Neuronal stem cell (in vitro differentiated cells): ENCODE measurements around the gene TFPT.

Source experiments
- DNase-seq: peaks from one replicate; pipeline ENCODE4 v3.0.0-alpha.2; 2013; ENCODE audit warnings: low spot score
- H2AFZ ChIP-seq: one replicate; pipeline ENCODE4 v1.6.1; 2013; ENCODE audit warnings: mild to moderate bottlenecking, low read length, inconsistent platforms
- H2AK5ac ChIP-seq: 2 replicates; pipeline ENCODE4 v1.6.1; 2013; ENCODE audit warnings: low read depth, mild to moderate bottlenecking, inconsistent platforms, low read length, moderate library complexity, mixed read lengths
- H2BK120ac ChIP-seq: 2 replicates; pipeline ENCODE4 v1.6.1; 2013; ENCODE audit warnings: low read depth, mild to moderate bottlenecking, inconsistent platforms, low read length, moderate library complexity, mixed read lengths
- H2BK12ac ChIP-seq: one replicate; pipeline ENCODE4 v1.6.1; 2013; ENCODE audit warnings: low read length, inconsistent platforms
- H2BK15ac ChIP-seq: 2 replicates; pipeline ENCODE4 v1.6.1; 2013; ENCODE audit warnings: mild to moderate bottlenecking, low read length, inconsistent platforms, mixed read lengths
- H2BK5ac ChIP-seq: one replicate; pipeline ENCODE4 v1.6.1; 2013; ENCODE audit warnings: inconsistent platforms, mild to moderate bottlenecking, low read length, moderate library complexity
- H3K14ac ChIP-seq: one replicate; pipeline ENCODE4 v1.6.1; 2013; ENCODE audit warnings: low read length, inconsistent platforms
- H3K18ac ChIP-seq: 2 replicates; pipeline ENCODE4 v1.6.1; 2013; ENCODE audit warnings: low read length, inconsistent platforms
- H3K23ac ChIP-seq: 2 replicates; pipeline ENCODE4 v1.6.1; 2013; ENCODE audit warnings: low read depth, mild to moderate bottlenecking, mixed read lengths, low read length, inconsistent platforms; ENCODE audit not compliant: poor library complexity
- H3K27ac ChIP-seq: replicated peaks from 3 replicates; pipeline ENCODE4 v1.5.1; 2013; ENCODE audit warnings: low read length, inconsistent platforms
- H3K27me3 ChIP-seq, 3 experiments: 2 replicates each; pipeline ENCODE4 v1.6.1; 2013; ENCODE audit warnings: low read length in 3 of 3, mild to moderate bottlenecking in 2 of 3, inconsistent platforms in 1 of 3, low read depth in 1 of 3, mixed read lengths in 1 of 3, moderate library complexity in 1 of 3; ENCODE audit not compliant: control insufficient read depth in 3 of 3, insufficient read depth in 3 of 3
- H3K36me3 ChIP-seq, 2 donors: replicated peaks in 1 of 2; 2 replicates each; pipeline ENCODE4 v1.6.1; 2013; ENCODE audit warnings: low read length in 2 of 2; ENCODE audit not compliant: control insufficient read depth in 2 of 2, insufficient read depth in 2 of 2
- H3K4ac ChIP-seq: 2 replicates; pipeline ENCODE4 v1.6.1; 2013; ENCODE audit warnings: inconsistent platforms, mild to moderate bottlenecking, low read length, moderate library complexity
- H3K4me1 ChIP-seq, 2 donors: 1 replicate in 1 of 2; 2 replicates in 1 of 2; pipeline ENCODE4 v1.6.1; 2013; ENCODE audit warnings: low read length in 2 of 2, low read depth in 1 of 2; ENCODE audit not compliant: control insufficient read depth in 2 of 2, insufficient read depth in 1 of 2
- H3K4me2 ChIP-seq: one replicate; pipeline ENCODE4 v1.6.1; 2013; ENCODE audit warnings: mild to moderate bottlenecking, low read length, inconsistent platforms; ENCODE audit not compliant: insufficient read depth, poor library complexity, severe bottlenecking
- H3K4me3 ChIP-seq, 2 donors: 2 replicates each; pipeline ENCODE4 v1.5.1; 2013; ENCODE audit warnings: low read length in 2 of 2, mild to moderate bottlenecking in 2 of 2, inconsistent platforms in 1 of 2, moderate library complexity in 1 of 2
- H3K79me1 ChIP-seq: one replicate; pipeline ENCODE4 v1.6.1; 2013; ENCODE audit warnings: low read depth, mild to moderate bottlenecking, inconsistent platforms, low read length, moderate library complexity
- H3K9ac ChIP-seq: one replicate; pipeline ENCODE4 v1.6.1; 2013; ENCODE audit warnings: mild to moderate bottlenecking, low read depth, low read length, inconsistent platforms; ENCODE audit not compliant: poor library complexity
- H3K9me3 ChIP-seq, 2 donors: replicated peaks in 1 of 2; 2 replicates each; pipeline versions ENCODE3 to v1.6.1; 2013; ENCODE audit warnings: low read length in 2 of 2, mild to moderate bottlenecking in 2 of 2, inconsistent platforms in 1 of 2, low read depth in 1 of 2, mixed read lengths in 1 of 2, moderate library complexity in 1 of 2; ENCODE audit not compliant: control insufficient read depth in 2 of 2, insufficient read depth in 1 of 2
- H4K8ac ChIP-seq: one replicate; pipeline ENCODE4 v1.6.1; 2013; ENCODE audit warnings: low read depth, mild to moderate bottlenecking, inconsistent platforms, low read length, moderate library complexity
- H4K91ac ChIP-seq: one replicate; pipeline ENCODE4 v1.6.1; 2013; ENCODE audit warnings: low read length, low read depth, mild to moderate bottlenecking, inconsistent platforms; ENCODE audit not compliant: poor library complexity
- WGBS, 2 donors: extraction: QIAGEN DNeasy Blood & Tissue Kit; methylation state at CpG; one replicate each; pipeline ENCODE4 v1.1.7; 2013; ENCODE audit warnings: missing lambda C conversion rate in 2 of 2, mixed read lengths in 1 of 2; ENCODE audit not compliant: insufficient read length in 2 of 2, insufficient replicate concordance in 1 of 2; ENCODE audit errors: extremely low coverage in 2 of 2; 5-methylcytosine and 5-hydroxymethylcytosine counted together

Gene TFPT

GRCh38 chr19:54077334-54077733, 38.1 kb downstream of the TFPT start:
- H2BK12ac ChIP-seq, result no peak overlapping the region
- no peak overlapping the region for H3K4me2 ChIP-seq
- H2BK120ac ChIP-seq, result no peak overlapping the region
- no peak overlapping the region for H3K23ac ChIP-seq
- no peak for DNase-seq
- H3K18ac ChIP-seq, result no peak overlapping the region
- no peak overlapping the region for H2AFZ ChIP-seq
- H3K14ac ChIP-seq, result no peak overlapping the region
- H3K4ac ChIP-seq, result no peak overlapping the region
- peaks cover 4 to 7% of the 10 kb centered on the region in 2 donors for H3K9me3 ChIP-seq
- H3K4me3 ChIP-seq, result no peak overlapping the region
- H2BK15ac ChIP-seq, result no peak overlapping the region
- no peaks in the 10 kb centered on the region for H3K79me1 ChIP-seq
- H3K9ac ChIP-seq, result no peak overlapping the region
- no peak overlapping the region for H3K27ac ChIP-seq
- peaks cover 0 to 2% of the 10 kb centered on the region in 2 donors for H3K4me1 ChIP-seq
- H4K8ac ChIP-seq, result no peak overlapping the region
- no peaks in the 10 kb centered on the region for H3K27me3 ChIP-seq
- H4K91ac ChIP-seq, result no peak overlapping the region
- no CpG with 5 or more reads among the region's 5 CpGs for WGBS, 2 donors
- H3K36me3 ChIP-seq, result no peaks in the 10 kb centered on the region
- no peak overlapping the region for H2AK5ac ChIP-seq
- H2BK5ac ChIP-seq, result no peak overlapping the region

- H3K4ac ChIP-seq, result no peak overlapping the region
- no peak overlapping the region for H2BK120ac ChIP-seq
- no CpG with 5 or more reads among the region's 9 CpGs for WGBS, 2 donors
- H3K27ac ChIP-seq, result no peak overlapping the region
- H4K8ac ChIP-seq, result no peak overlapping the region
- no peak overlapping the region for H4K91ac ChIP-seq
- H3K14ac ChIP-seq, result no peak overlapping the region
- H3K4me1 ChIP-seq, result peaks cover 0 to 2% of the 10 kb centered on the region in 2 donors
- no peak overlapping the region for H2AK5ac ChIP-seq
- DNase-seq, result no peak
- H2AFZ ChIP-seq, result no peak overlapping the region
- H3K9me3 ChIP-seq, result no peaks in the 10 kb centered on the region
- H3K4me3 ChIP-seq, result no peak overlapping the region
- H3K9ac ChIP-seq, result no peak overlapping the region
- no peaks in the 10 kb centered on the region for H3K36me3 ChIP-seq
- H3K79me1 ChIP-seq, result peaks cover 2% of the 10 kb centered on the region
- H3K23ac ChIP-seq, result no peak overlapping the region
- no peaks in the 10 kb centered on the region for H3K27me3 ChIP-seq
- no peak overlapping the region for H3K4me2 ChIP-seq
- no peak overlapping the region for H2BK5ac ChIP-seq
- H2BK12ac ChIP-seq, result no peak overlapping the region
- no peak overlapping the region for H2BK15ac ChIP-seq
- H3K18ac ChIP-seq, result no peak overlapping the region
These were observed 40.6 kb downstream of the TFPT start for GRCh38 chr19:54074851-54075250.

GRCh38 chr19:54073829-54074228, 41.6 kb downstream of the TFPT start:
- Histone ChIP-seq H3K23ac (no peak overlapping the region), H3K36me3 (no peaks in the 10 kb centered on the region), H2BK12ac (no peak overlapping the region), H2BK15ac (no peak overlapping the region), H3K4ac (no peak overlapping the region), H4K8ac (no peak overlapping the region), H2AFZ (no peak overlapping the region), H2AK5ac (no peak overlapping the region), H3K9ac (no peak overlapping the region), H3K18ac (no peak overlapping the region), H3K4me1 (peaks cover 0 to 2% of the 10 kb centered on the region in 2 donors), H3K9me3 (peaks cover 3 to 4% of the 10 kb centered on the region in 2 donors), H3K27me3 (no peaks in the 10 kb centered on the region), H3K79me1 (peaks cover 2% of the 10 kb centered on the region), H3K4me3 (no peak overlapping the region), H2BK120ac (no peak overlapping the region), H4K91ac (no peak overlapping the region), H2BK5ac (no peak overlapping the region), H3K27ac (no peak overlapping the region), H3K14ac (no peak overlapping the region), H3K4me2 (no peak overlapping the region)
- DNase-seq, result no peak
- no CpG with 5 or more reads among the region's 10 CpGs for WGBS, 2 donors

GRCh38 chr19:54069470-54069869, 46.0 kb downstream of the TFPT start:
- Histone ChIP-seq H3K14ac (no peak overlapping the region), H4K91ac (no peak overlapping the region), H2BK5ac (no peak overlapping the region), H3K4me3 (no peak overlapping the region), H3K4ac (no peak overlapping the region), H3K36me3 (no peaks in the 10 kb centered on the region), H3K9ac (no peak overlapping the region), H2BK120ac (no peak overlapping the region), H3K79me1 (peaks cover 2% of the 10 kb centered on the region), H2AK5ac (no peak overlapping the region), H3K23ac (no peak overlapping the region), H3K27ac (no peak overlapping the region), H2BK15ac (no peak overlapping the region), H2BK12ac (no peak overlapping the region), H2AFZ (peak overlapping the region; percentile 9), H3K4me1 (no peaks in the 10 kb centered on the region), H4K8ac (no peak overlapping the region), H3K27me3 (no peaks in the 10 kb centered on the region), H3K4me2 (no peak overlapping the region), H3K18ac (no peak overlapping the region), H3K9me3 (peaks cover 3 to 4% of the 10 kb centered on the region in 2 donors)
- no peak for DNase-seq
- no CpG with 5 or more reads among the region's 5 CpGs for WGBS, 2 donors
